ENCODE measurements around the gene DYRK2. TPM values are rescaled to one million over a fixed set of nuclear protein-coding genes. Genes with fewer than 3 reads are reported as not detected.

Gene DYRK2
- total RNA-seq, 1 experiment from 2014 or later = 21.9 TPM

- Histone ChIP-seq H3K36me3 (no peaks in the 10 kb centered on the region), H3K4me3 (no peak overlapping the region), H3K4me1 (replicated peaks) (no peaks in the 10 kb centered on the region), H3K27ac (no peak overlapping the region), H3K9me3 (replicated peaks) (no peaks in the 10 kb centered on the region), H3K27me3 (replicated peaks) (no peaks in the 10 kb centered on the region)
- no peak for DNase-seq (ENCODE audit: low read depth in 1 of 2, low spot score in 2 of 2)
Measured at GRCh38 chr12:67690656-67691055, 42.1 kb downstream of the DYRK2 start.

- Histone ChIP-seq H3K36me3 (no peaks in the 10 kb centered on the region), H3K9me3 (replicated peaks) (no peaks in the 10 kb centered on the region), H3K27me3 (replicated peaks) (no peaks in the 10 kb centered on the region), H3K27ac (no peak overlapping the region), H3K4me3 (no peak overlapping the region), H3K4me1 (replicated peaks) (no peaks in the 10 kb centered on the region)
- no peak for DNase-seq (ENCODE audit: low read depth in 1 of 2, low spot score in 2 of 2)
Measured at GRCh38 chr12:67691220-67691619, 42.7 kb downstream of the DYRK2 start.

GRCh38 chr12:67692135-67692534, 43.6 kb downstream of the DYRK2 start:
- H3K27ac ChIP-seq = no peak overlapping the region
- H3K9me3 ChIP-seq (replicated peaks) = no peaks in the 10 kb centered on the region
- DNase-seq (ENCODE audit: low read depth in 1 of 2, low spot score in 2 of 2) = no peak
- H3K4me3 ChIP-seq = no peak overlapping the region
- no peaks in the 10 kb centered on the region for H3K36me3 ChIP-seq
- H3K4me1 ChIP-seq (replicated peaks) = no peaks in the 10 kb centered on the region; the same call in 1 of the 2 replicates
- H3K27me3 ChIP-seq (replicated peaks) = no peaks in the 10 kb centered on the region

- Histone ChIP-seq H3K9me3 (replicated peaks) (no peaks in the 10 kb centered on the region), H3K27me3 (replicated peaks) (no peaks in the 10 kb centered on the region), H3K4me1 (replicated peaks) (peaks cover 6% of the 10 kb centered on the region), H3K4me3 (no peak overlapping the region), H3K36me3 (no peaks in the 10 kb centered on the region), H3K27ac (no peak overlapping the region)
- no peak for DNase-seq (ENCODE audit: low read depth in 1 of 2, low spot score in 2 of 2)
Measured at GRCh38 chr12:67692966-67693365, 44.4 kb downstream of the DYRK2 start.

GRCh38 chr12:67693894-67694293, 45.3 kb downstream of the DYRK2 start:
- Histone ChIP-seq H3K9me3 (replicated peaks) (no peaks in the 10 kb centered on the region), H3K4me1 (replicated peaks) (peaks cover 13% of the 10 kb centered on the region), H3K4me3 (no peak overlapping the region), H3K27ac (no peak overlapping the region), H3K36me3 (no peaks in the 10 kb centered on the region), H3K27me3 (replicated peaks) (no peaks in the 10 kb centered on the region)
- DNase-seq (ENCODE audit: low read depth in 1 of 2, low spot score in 2 of 2) = no peak

- Histone ChIP-seq H3K9me3 (replicated peaks) (no peaks in the 10 kb centered on the region), H3K27ac (no peak overlapping the region), H3K36me3 (no peaks in the 10 kb centered on the region), H3K27me3 (replicated peaks) (no peaks in the 10 kb centered on the region), H3K4me3 (no peak overlapping the region), H3K4me1 (replicated peaks) (peaks cover 13% of the 10 kb centered on the region)
- no peak for DNase-seq (ENCODE audit: low read depth in 1 of 2, low spot score in 2 of 2)
Measured at GRCh38 chr12:67694306-67694900, 45.9 kb downstream of the DYRK2 start.

GRCh38 chr12:67695974-67696373, 47.4 kb downstream of the DYRK2 start:
- H3K4me1 ChIP-seq (replicated peaks) = peaks cover 13% of the 10 kb centered on the region
- no peaks in the 10 kb centered on the region for H3K36me3 ChIP-seq
- DNase-seq (ENCODE audit: low read depth in 1 of 2, low spot score in 2 of 2) = no peak
- H3K27me3 ChIP-seq (replicated peaks) = no peaks in the 10 kb centered on the region
- H3K27ac ChIP-seq = no peak overlapping the region
- no peak overlapping the region for H3K4me3 ChIP-seq
- no peaks in the 10 kb centered on the region for H3K9me3 ChIP-seq (replicated peaks)

GRCh38 chr12:67697443-67697842, 48.9 kb downstream of the DYRK2 start:
- H3K9me3 ChIP-seq (replicated peaks) = no peaks in the 10 kb centered on the region
- DNase-seq (ENCODE audit: low read depth in 1 of 2, low spot score in 2 of 2) = no peak
- no peak overlapping the region for H3K4me3 ChIP-seq
- no peak overlapping the region for H3K27ac ChIP-seq
- H3K27me3 ChIP-seq (replicated peaks) = no peaks in the 10 kb centered on the region
- peaks cover 13% of the 10 kb centered on the region for H3K4me1 ChIP-seq (replicated peaks)
- no peaks in the 10 kb centered on the region for H3K36me3 ChIP-seq

- no peak for DNase-seq (ENCODE audit: low read depth in 1 of 2, low spot score in 2 of 2)
- H3K4me3 ChIP-seq = no peak overlapping the region
- no peaks in the 10 kb centered on the region for H3K27me3 ChIP-seq (replicated peaks)
- peak overlapping the region; percentile 45; the same call in 1 of the 2 replicates for H3K27ac ChIP-seq
- H3K4me1 ChIP-seq (replicated peaks) = peaks cover 13% of the 10 kb centered on the region
- no peaks in the 10 kb centered on the region for H3K9me3 ChIP-seq (replicated peaks)
- H3K36me3 ChIP-seq = no peaks in the 10 kb centered on the region
Measured at GRCh38 chr12:67697967-67698366, 49.4 kb downstream of the DYRK2 start.

- Histone ChIP-seq H3K4me3 (peak overlapping the region; percentile 18), H3K27me3 (replicated peaks) (no peaks in the 10 kb centered on the region), H3K36me3 (no peaks in the 10 kb centered on the region), H3K9me3 (replicated peaks) (no peaks in the 10 kb centered on the region), H3K27ac (peak overlapping the region; percentile 45), H3K4me1 (replicated peaks) (peaks cover 13% of the 10 kb centered on the region)
- no peak for DNase-seq (ENCODE audit: low read depth in 1 of 2, low spot score in 2 of 2)
Measured at GRCh38 chr12:67698672-67699581, 50.4 kb downstream of the DYRK2 start.

- H3K27ac ChIP-seq = no peak overlapping the region
- peaks cover 25% of the 10 kb centered on the region for H3K4me1 ChIP-seq (replicated peaks)
- H3K9me3 ChIP-seq (replicated peaks) = no peaks in the 10 kb centered on the region
- DNase-seq (ENCODE audit: low read depth in 1 of 2, low spot score in 2 of 2) = no peak
- H3K27me3 ChIP-seq (replicated peaks) = no peaks in the 10 kb centered on the region
- H3K36me3 ChIP-seq = no peaks in the 10 kb centered on the region
- H3K4me3 ChIP-seq = no peak overlapping the region
Measured at GRCh38 chr12:67701121-67701520, 52.6 kb downstream of the DYRK2 start.

- H3K27me3 ChIP-seq (replicated peaks) = no peaks in the 10 kb centered on the region
- no peaks in the 10 kb centered on the region for H3K9me3 ChIP-seq (replicated peaks)
- no peak overlapping the region for H3K4me3 ChIP-seq
- DNase-seq (ENCODE audit: low read depth in 1 of 2, low spot score in 2 of 2) = no peak
- H3K27ac ChIP-seq = no peak overlapping the region
- H3K4me1 ChIP-seq (replicated peaks) = peaks cover 28% of the 10 kb centered on the region
- H3K36me3 ChIP-seq = no peaks in the 10 kb centered on the region
Measured at GRCh38 chr12:67702136-67702535, 53.6 kb downstream of the DYRK2 start.

GRCh38 chr12:67704071-67704470, 55.5 kb downstream of the DYRK2 start:
- DNase-seq (ENCODE audit: low read depth in 1 of 2, low spot score in 2 of 2) = no peak
- Histone ChIP-seq H3K4me1 (replicated peaks) (peaks cover 15% of the 10 kb centered on the region), H3K27me3 (replicated peaks) (no peaks in the 10 kb centered on the region), H3K36me3 (no peaks in the 10 kb centered on the region), H3K27ac (no peak overlapping the region), H3K9me3 (replicated peaks) (no peaks in the 10 kb centered on the region), H3K4me3 (no peak overlapping the region)
